ENCODE results near the gene MYH9. TPM values are rescaled to one million over a fixed set of nuclear protein-coding genes. Genes with fewer than 3 reads are reported as not detected.

Gene MYH9
- total RNA-seq, 4 donors from 2014 or later: 241 to 387 (median 358) TPM

DNA sequence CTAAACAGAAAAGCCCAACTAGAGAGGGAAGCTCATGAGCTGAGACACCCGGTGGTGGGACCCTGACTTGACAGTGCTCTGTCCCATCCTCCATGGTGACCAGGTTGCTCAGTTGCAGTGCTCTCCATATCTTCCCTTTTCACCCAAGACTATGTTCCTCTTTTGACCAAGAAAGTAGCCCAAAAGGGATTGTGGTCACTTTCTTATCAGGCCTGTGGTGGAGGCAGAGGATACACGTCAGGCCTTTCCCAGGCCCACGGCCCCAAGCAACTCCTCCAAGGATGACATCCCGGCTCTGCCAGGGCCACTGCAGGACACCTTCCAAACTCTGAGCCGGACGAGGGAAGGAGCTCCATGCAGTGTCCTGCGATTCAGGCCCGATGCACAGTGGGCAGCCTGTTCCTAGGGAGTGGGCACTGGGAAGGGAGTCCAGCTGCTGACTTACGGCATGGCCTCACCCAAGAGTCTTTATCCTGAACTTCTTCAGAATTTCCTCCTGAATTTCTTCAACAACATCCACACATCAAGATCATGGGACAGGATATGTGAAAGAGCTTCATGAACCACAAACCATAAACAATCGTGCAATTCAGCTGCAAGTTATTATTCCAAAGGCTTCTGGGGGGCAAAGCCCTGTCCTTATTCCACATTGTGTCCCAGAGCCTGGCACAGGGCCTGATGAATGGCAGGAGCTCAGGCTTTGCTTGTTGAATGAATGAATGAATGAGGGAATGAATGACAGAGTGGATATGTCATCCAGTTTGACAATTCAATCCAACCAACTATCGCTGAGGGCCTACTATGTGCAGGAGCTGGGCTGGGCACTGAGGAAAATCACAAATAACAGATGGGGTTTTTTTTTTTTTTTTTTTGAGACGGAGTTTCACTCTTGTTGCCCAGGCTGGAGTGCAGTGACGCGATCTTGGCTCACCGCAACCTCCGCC, 36.0 kb upstream of the MYH9 start:
- no peaks in the 10 kb centered on the region for H3K36me3 ChIP-seq
- H3K27ac ChIP-seq (replicated peaks in 1 of 4): no peak overlapping the region
- H3K4me1 ChIP-seq: peaks cover 13 to 27% (median 19%) of the 10 kb centered on the region in 4 donors
- no peak for DNase-seq (ENCODE audit: extremely low spot score)
- WGBS: 84% methylated on average over 16 of the region's 16 CpGs
- TF ChIP-seq EP300 (IDR thresholded peaks at IDR 0.05): no peak
- no peak for TF ChIP-seq POLR2A (IDR thresholded peaks at IDR 0.05; ENCODE audit: low read depth)
- TF ChIP-seq, protein P1, sequence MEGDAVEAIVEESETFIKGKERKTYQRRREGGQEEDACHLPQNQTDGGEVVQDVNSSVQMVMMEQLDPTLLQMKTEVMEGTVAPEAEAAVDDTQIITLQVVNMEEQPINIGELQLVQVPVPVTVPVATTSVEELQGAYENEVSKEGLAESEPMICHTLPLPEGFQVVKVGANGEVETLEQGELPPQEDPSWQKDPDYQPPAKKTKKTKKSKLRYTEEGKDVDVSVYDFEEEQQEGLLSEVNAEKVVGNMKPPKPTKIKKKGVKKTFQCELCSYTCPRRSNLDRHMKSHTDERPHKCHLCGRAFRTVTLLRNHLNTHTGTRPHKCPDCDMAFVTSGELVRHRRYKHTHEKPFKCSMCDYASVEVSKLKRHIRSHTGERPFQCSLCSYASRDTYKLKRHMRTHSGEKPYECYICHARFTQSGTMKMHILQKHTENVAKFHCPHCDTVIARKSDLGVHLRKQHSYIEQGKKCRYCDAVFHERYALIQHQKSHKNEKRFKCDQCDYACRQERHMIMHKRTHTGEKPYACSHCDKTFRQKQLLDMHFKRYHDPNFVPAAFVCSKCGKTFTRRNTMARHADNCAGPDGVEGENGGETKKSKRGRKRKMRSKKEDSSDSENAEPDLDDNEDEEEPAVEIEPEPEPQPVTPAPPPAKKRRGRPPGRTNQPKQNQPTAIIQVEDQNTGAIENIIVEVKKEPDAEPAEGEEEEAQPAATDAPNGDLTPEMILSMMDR (IDR thresholded peaks at IDR 0.05): no peak
- TF ChIP-seq POLR2AphosphoS5 (IDR thresholded peaks at IDR 0.05): no peak
- H3K27me3 ChIP-seq: no peaks in the 10 kb centered on the region
- no peak overlapping the region for H3K4me3 ChIP-seq
- intact Hi-C loops (cut with DNase I): no loop called here
- H3K9me3 ChIP-seq: no peaks in the 10 kb centered on the region

DNA sequence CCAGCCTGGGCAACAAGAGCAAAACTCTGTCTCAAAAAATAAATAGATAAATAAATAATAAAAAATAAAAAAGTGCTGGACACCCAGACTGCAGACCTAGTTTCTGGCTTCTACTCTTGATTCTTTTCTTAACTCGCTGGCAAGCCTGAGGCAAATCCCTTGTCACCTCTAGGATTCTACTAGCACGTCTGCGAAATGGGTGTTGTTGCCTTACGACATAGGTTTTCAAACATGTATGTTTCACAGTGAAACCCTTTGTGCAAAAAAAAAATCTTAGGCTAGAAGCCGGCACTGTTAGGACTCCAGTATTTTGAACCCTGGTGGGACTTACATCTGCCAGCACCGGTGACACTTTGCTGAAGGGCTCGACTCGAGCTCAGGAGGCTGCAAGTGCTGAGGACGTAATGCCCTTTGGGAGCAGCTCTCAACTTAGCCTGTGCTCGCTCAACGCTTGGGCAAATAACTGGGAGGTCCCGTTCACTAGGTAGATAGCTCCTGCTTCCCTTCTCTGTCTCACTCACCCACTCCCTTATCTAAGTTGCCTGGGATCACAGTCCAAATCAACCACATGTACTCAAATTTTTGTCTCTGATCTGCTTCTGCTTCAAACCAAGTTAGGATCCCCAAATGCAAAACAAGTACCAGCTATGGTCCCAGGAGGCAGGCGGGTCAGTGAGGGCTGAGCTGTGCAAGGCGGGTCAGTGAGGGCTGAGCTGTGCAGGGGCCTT, 34.7 kb upstream of the MYH9 start:
- DNase-seq (ENCODE audit: extremely low spot score): no peak
- Histone ChIP-seq H3K4me3 (no peak overlapping the region), H3K27ac (replicated peaks in 1 of 4) (no peak overlapping the region), H3K27me3 (no peaks in the 10 kb centered on the region), H3K4me1 (peaks cover 15 to 29% (median 21%) of the 10 kb centered on the region in 4 donors), H3K36me3 (no peaks in the 10 kb centered on the region), H3K9me3 (no peaks in the 10 kb centered on the region)
- TF ChIP-seq POLR2AphosphoS5 (IDR thresholded peaks at IDR 0.05) (no peak), POLR2A (IDR thresholded peaks at IDR 0.05; ENCODE audit: low read depth) (no peak), EP300 (IDR thresholded peaks at IDR 0.05) (no peak)
- TF ChIP-seq, protein P1 (IDR thresholded peaks at IDR 0.05): no peak
- 93% methylated on average over 14 of the region's 14 CpGs for WGBS
- intact Hi-C loops (cut with DNase I): no loop called here

DNA sequence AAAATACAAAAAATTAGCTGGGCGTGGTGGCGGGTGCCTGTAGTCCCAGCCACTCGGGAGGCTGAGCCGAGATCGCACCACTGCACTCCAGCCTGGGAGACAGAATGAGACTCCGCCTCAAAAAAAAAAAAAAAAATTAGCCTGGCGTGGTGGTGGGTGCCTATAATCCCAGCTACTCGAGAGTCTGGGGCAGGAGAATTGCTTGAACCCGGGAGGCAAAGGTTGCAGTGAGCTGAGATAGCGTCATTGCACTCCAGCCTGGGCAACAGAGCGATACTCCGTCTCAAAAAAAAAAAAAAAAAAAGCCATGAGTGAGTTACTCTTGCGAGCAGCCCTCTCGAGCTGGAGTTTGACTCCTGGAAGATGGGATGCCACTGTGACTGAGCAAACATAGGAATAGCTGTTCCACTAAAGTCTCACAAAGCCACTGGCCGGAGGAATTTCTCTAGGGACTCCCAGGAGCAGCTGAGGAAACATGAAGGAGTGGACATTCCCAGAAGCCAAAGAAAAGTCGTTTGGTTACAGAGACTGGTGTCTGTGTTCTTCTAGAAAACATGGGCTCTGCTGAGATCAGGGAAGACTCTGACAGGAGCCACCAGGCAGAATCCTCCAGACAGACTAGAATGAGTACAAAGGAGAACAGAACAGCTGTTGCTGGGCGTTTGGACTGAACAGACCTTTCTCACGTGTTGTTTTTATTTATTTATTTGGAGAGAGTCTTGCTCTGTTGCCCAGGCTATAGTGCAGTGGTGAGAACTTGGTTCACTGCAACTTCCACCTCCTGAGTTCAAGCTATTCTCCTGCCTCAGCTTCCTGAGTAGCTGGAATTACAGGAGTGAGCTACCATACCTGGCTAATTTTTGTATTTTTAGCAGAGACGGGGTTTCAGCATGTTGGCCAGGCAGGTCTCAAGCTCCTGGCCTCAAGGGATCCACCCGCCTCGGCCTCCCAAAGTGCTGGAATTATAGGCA, 32.4 kb upstream of the MYH9 start:
- peak overlapping the region in 3 of 4 donors; percentile 29 to 32 (median 31) for H3K4me3 ChIP-seq
- peaks cover 15 to 21% (median 18%) of the 10 kb centered on the region in 4 donors for H3K4me1 ChIP-seq
- no peak for DNase-seq (ENCODE audit: extremely low spot score)
- intact Hi-C loops (cut with DNase I): no loop called here
- 69% methylated on average over 21 of the region's 21 CpGs for WGBS
- no peaks in the 10 kb centered on the region for H3K9me3 ChIP-seq
- no peak for TF ChIP-seq EP300 (IDR thresholded peaks at IDR 0.05)
- no peak for TF ChIP-seq POLR2A (IDR thresholded peaks at IDR 0.05; ENCODE audit: low read depth)
- TF ChIP-seq POLR2AphosphoS5 (IDR thresholded peaks at IDR 0.05): no peak
- TF ChIP-seq, protein P1 (IDR thresholded peaks at IDR 0.05): no peak
- no peaks in the 10 kb centered on the region for H3K27me3 ChIP-seq
- no peaks in the 10 kb centered on the region for H3K36me3 ChIP-seq
- peak overlapping the region; percentile 53 to 76 (median 70) for H3K27ac ChIP-seq (replicated peaks in 1 of 4)

DNA sequence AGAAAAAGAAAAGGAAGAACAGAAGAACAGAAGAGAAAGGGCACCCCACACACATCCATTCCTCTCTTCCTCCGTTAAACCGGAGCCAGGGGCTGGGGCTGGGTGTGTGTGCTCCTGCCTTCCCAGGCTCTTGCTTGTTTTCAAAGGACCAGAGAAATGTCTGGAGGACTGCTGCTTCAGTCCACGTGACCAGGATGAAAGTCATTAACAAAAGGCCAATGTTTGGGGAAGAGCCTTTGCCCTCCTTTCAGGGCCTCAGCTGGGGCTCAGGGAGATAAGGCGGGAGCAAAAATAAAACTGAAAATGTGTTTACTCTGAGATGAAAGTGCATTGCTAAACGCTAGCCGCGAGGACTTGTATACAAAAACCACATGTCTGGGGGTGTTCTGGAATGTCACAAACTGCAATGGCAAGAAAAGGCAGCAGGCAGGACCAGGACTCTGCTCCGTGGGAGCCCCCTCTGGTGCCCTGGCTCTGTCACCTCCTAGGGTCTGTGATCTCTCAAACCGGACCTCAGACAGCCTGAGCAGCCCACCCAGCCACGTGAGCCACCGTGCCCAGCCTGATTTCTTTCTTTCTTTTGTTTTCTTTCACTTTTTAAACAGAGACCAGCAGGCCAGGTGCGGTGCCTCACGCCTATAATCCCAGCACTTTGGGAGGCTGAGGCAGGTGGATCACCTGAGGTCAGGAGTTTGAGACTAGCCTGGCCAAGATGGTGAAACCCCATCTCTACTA, 31.6 kb upstream of the MYH9 start:
- peak; percentile 39 to 53 for TF ChIP-seq POLR2AphosphoS5 (IDR thresholded peaks at IDR 0.05)
- no peak for TF ChIP-seq POLR2A (IDR thresholded peaks at IDR 0.05; ENCODE audit: low read depth)
- peaks cover 15 to 21% (median 18%) of the 10 kb centered on the region in 4 donors for H3K4me1 ChIP-seq
- 28% methylated on average over 13 of the region's 13 CpGs for WGBS
- H3K9me3 ChIP-seq: no peaks in the 10 kb centered on the region
- no peak for DNase-seq (ENCODE audit: extremely low spot score)
- intact Hi-C loops (cut with DNase I): no loop called here
- no peaks in the 10 kb centered on the region for H3K36me3 ChIP-seq
- no peaks in the 10 kb centered on the region for H3K27me3 ChIP-seq
- peak overlapping the region; percentile 29 to 32 (median 32) for H3K4me3 ChIP-seq
- H3K27ac ChIP-seq (replicated peaks in 1 of 4): peak overlapping the region; percentile 53 to 76 (median 70)

Data from esophagus muscularis mucosa (tissue), 4 donors.